ENCODE data around the gene TEN1. TPM values are rescaled to one million over a fixed set of nuclear protein-coding genes. Genes with fewer than 3 reads are reported as not detected.

The TEN1 gene
- total and polyA plus RNA-seq, 2 of the 4 experiments (the other 2 are of a cell fraction) = 14.7 to 17.9 TPM

DNA sequence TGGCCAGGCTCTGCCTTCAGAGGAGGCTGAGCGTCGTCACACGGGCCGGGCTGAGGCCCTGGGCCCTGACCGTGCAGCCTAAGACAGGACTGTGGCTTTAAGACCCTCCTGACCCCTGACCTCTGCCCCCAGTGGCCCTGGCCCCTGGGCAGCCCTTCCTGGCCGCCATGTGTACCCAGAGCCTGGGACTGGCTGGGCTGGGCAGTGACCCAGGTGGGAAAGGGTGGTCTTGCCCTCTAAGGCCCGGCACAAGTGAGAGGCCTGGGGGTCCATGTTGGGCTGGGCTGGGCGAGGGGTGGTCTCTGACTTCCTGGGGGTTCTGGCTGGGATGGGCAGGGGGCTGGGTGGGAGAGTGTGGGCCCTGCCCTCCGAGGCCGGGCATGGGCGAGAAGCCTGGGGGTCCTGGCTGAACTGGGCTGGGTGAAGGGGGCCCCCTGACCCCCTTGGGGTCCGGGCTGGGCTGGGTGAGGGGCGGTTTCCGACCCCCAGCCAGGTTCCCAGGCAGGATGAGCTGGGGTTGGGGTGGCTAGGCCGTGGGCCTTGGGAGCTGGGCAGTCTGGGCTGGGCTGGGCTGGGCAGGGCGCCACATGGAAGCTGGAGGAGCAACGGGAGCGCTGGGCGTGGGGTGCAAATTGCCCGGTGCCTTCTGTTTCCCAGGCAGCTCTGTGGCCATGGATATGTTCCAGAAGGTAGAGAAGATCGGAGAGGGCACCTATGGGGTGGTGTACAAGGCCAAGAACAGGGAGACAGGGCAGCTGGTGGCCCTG is 21.9 kb downstream of the TEN1 start, which contains the start of gene CDK3:
CDK3 (plus strand) TSS at position 101 of the 767 bp plus-strand sequence; CDS start at position 672, 571 bp downstream.
- Histone ChIP-seq H3K18ac (ENCODE audit: low read depth, low read length) (no peak within 1 kb of the TSS), H2BK20ac (ENCODE audit: low read depth, low read length) (no peak within 1 kb of the TSS), H3K4me2 (ENCODE audit: low read depth, low read length) (no peak within 1 kb of the TSS), H3K4me1 (ENCODE audit: control insufficient read depth, insufficient read depth, low read length) (peaks cover 14% of the 10 kb centered on the region), H3K36me3 (ENCODE audit: control insufficient read depth, insufficient read depth, low read length) (peaks cover 3% of the 10 kb centered on the region; the same call in 1 of the 2 replicates), H4K8ac (ENCODE audit: low read depth in 2 of 2, low read length in 2 of 2) (no peak within 1 kb of the TSS), H2BK15ac (ENCODE audit: low read depth, low read length) (no peak within 1 kb of the TSS), H3K23ac (ENCODE audit: low read depth, low read length) (no peak within 1 kb of the TSS), H2AK5ac (ENCODE audit: low read depth, low read length) (no peak within 1 kb of the TSS), H2AFZ (replicated peaks; ENCODE audit: low read length, poor library complexity) (no peak within 1 kb of the TSS), H3K9me1 (ENCODE audit: insufficient read depth, low read length) (0 out of 2 replicates have a peak, but pooled peaks cover 7% of the 10 kb centered on the region), H3K27me3 (ENCODE audit: control insufficient read depth, insufficient read depth, low read length) (no peaks in the 10 kb centered on the region), H3K56ac (ENCODE audit: extremely low read depth, insufficient read depth, low read length) (no peak within 1 kb of the TSS), H3K27ac (ENCODE audit: insufficient read depth, low read length) (no peak within 1 kb of the TSS), H2BK120ac (ENCODE audit: low read depth, low read length) (no peak within 1 kb of the TSS), H4K20me1 (ENCODE audit: insufficient read depth, low read length) (no peaks in the 10 kb centered on the region), H2BK5ac (ENCODE audit: low read depth, low read length, poor library complexity, severe bottlenecking) (no peak within 1 kb of the TSS), H4K91ac (ENCODE audit: insufficient read depth, low read depth, low read length) (no peak within 1 kb of the TSS), H3K4ac (ENCODE audit: low read depth, low read length) (no peak within 1 kb of the TSS), H4K5ac (ENCODE audit: low read depth, low read length) (no peak within 1 kb of the TSS), H3K14ac (replicated peaks; ENCODE audit: low read depth, low read length) (no peak within 1 kb of the TSS), H3K9me3 (ENCODE audit: control insufficient read depth, insufficient read depth, low read length) (no peaks in the 10 kb centered on the region), H3K79me1 (ENCODE audit: low read depth in 1 of 2, low read length in 2 of 2) (peaks cover 0 to 10% of the 10 kb centered on the region in 2 experiments; a peak in 1 of 4 replicates), H3K9ac (ENCODE audit: low read depth, low read length) (no peak within 1 kb of the TSS), H2AK9ac (replicated peaks; ENCODE audit: low read depth, low read length, poor library complexity) (no peak within 1 kb of the TSS), H3K4me3 (ENCODE audit: insufficient read depth, low read depth, low read length) (no peak within 1 kb of the TSS)
- dilution Hi-C loops (cut with HindIII; ENCODE audit: low sequenced_read_pairs, unreplicated experiment) = no loop called here
- intact Hi-C loops (cut with micrococcal nuclease) = no loop called here
- DNase-seq (no peak), ATAC-seq (ENCODE audit: low read depth) (no peak)
- TF ChIP-seq RFX5 (IDR thresholded peaks at IDR 0.05; ENCODE audit: low read depth, low read length) (no peak), MAFK (IDR thresholded peaks at IDR 0.05; ENCODE audit: low read depth, low read length) (no peak), CEBPB (IDR thresholded peaks at IDR 0.05; ENCODE audit: low read depth, low read length) (no peak), RAD21 (IDR thresholded peaks at IDR 0.05; ENCODE audit: low read length) (no peak), MAZ (IDR thresholded peaks at IDR 0.05; ENCODE audit: borderline replicate concordance, low read depth, low read length) (no peak), BHLHE40 (IDR thresholded peaks at IDR 0.05; ENCODE audit: low read depth, low read length) (no peak), MXI1 (IDR thresholded peaks at IDR 0.05; ENCODE audit: borderline replicate concordance, low read depth, low read length) (no peak), CHD1 (IDR thresholded peaks at IDR 0.05; ENCODE audit: low read depth, low read length) (no peak), CTCF (conservative IDR thresholded peaks at IDR 0.05; ENCODE audit: low read depth, low read length) (no peak), RCOR1 (IDR thresholded peaks at IDR 0.05; ENCODE audit: insufficient replicate concordance, low read length) (no peak), ELK1 (IDR thresholded peaks at IDR 0.05; ENCODE audit: borderline replicate concordance, low read depth, low read length) (no peak), FOS (IDR thresholded peaks at IDR 0.05; ENCODE audit: low read depth, low read length) (no peak), USF2 (IDR thresholded peaks at IDR 0.05; ENCODE audit: low read depth, low read length) (no peak), SMC3 (IDR thresholded peaks at IDR 0.05; ENCODE audit: low read depth, low read length) (no peak)
- BruUV-seq (replicated peaks) = no TSS peak
- ChIA-PET POLR2A (ENCODE audit: unreplicated experiment) (no interaction called here), CTCF (interaction anchor here (1.2 to 1.3 kb wide), 2 partner anchors 90 to 96 kb away, joined by 3 to 4 read pairs; no protein-coding TSS in a partner anchor)
- WGBS, 2 experiments (ENCODE audit: extremely low coverage in 2 of 2, insufficient read length in 1 of 2) = 92% methylated on average over 14 of the region's 21 CpGs; no CpG with 5 or more reads in 1 of the 2 experiments
- in situ Hi-C loops (cut with MboI; ENCODE audit: low sequenced_read_pairs) = no loop called here
